Omental fat pad (tissue), 4 donors: ENCODE data around the gene ADCY6. TPM values are rescaled to one million over a fixed set of nuclear protein-coding genes. Genes with fewer than 3 reads are reported as not detected.
"Not testable (repeated sequence)": the region's sequence is repeated elsewhere in the genome, so short reads cannot be mapped to it uniquely, and the experiment has no call there.

ENCODE experiments used
- ATAC-seq: fragments of 150-250 bp; one replicate; pipeline ENCODE4 v1.9.1; 2016; ENCODE audit warnings: mild to moderate bottlenecking, moderate library complexity; ENCODE audit not compliant: low FRiP score
- DNase-seq: peaks from one replicate; pipeline ENCODE4 v3.0.0-alpha.2; 2019; ENCODE audit warnings: low spot score
- CTCF ChIP-seq, 3 donors: fragments of 450-650 bp; IDR thresholded peaks; one replicate each; pipeline ENCODE4 v1.5.1; 2016 to 2017; ENCODE audit warnings: antibody characterized with exemption in 3 of 3, mild to moderate bottlenecking in 3 of 3, moderate library complexity in 2 of 3
- total RNA-seq, 4 donors: library from RNA; depleted of rRNA; stranded (reverse); fragments of >200 nt; gene quantifications; one replicate each; pipeline ENCODE4 v1.1.0, GENCODE V29; 2016

The ADCY6 gene
- total RNA-seq, 4 donors from 2014 or later: 30.9 to 57.1 (median 47.9) TPM

GRCh38 chr12:48750769-48751356 lies 38.0 kb downstream of the ADCY6 start:
- TF ChIP-seq CTCF (IDR thresholded peaks at IDR 0.05): no peak
- ATAC-seq (no peak), DNase-seq (no peak)

GRCh38 chr12:48750215-48750614 lies 38.7 kb downstream of the ADCY6 start:
- ATAC-seq (no peak), DNase-seq (no peak)
- TF ChIP-seq CTCF (IDR thresholded peaks at IDR 0.05): no peak

GRCh38 chr12:48744251-48745008 lies 44.5 kb downstream of the ADCY6 start:
- ATAC-seq: no peak
- no peak for DNase-seq
- TF ChIP-seq CTCF (IDR thresholded peaks at IDR 0.05): no peak

- no peak for DNase-seq
- no peak for TF ChIP-seq CTCF (IDR thresholded peaks at IDR 0.05)
- no peak for ATAC-seq
Observed at GRCh38 chr12:48739618-48740269, 49.1 kb downstream of the ADCY6 start.

- DNase-seq: no peak
- no peak for ATAC-seq
- TF ChIP-seq CTCF (IDR thresholded peaks at IDR 0.05): no peak
Observed at GRCh38 chr12:48736456-48736855, 52.4 kb downstream of the ADCY6 start.

GRCh38 chr12:48728807-48729206 lies 60.1 kb downstream of the ADCY6 start:
- DNase-seq: no peak
- no peak for ATAC-seq
- TF ChIP-seq CTCF (IDR thresholded peaks at IDR 0.05): no peak

GRCh38 chr12:48720737-48721136 lies 68.2 kb downstream of the ADCY6 start:
- ATAC-seq, DNase-seq: not testable (repeated sequence)

GRCh38 chr12:48720171-48720570 lies 68.7 kb downstream of the ADCY6 start:
- not testable (repeated sequence) for ATAC-seq, DNase-seq

- not testable (repeated sequence) for ATAC-seq
Observed at GRCh38 chr12:48719002-48719401, 69.9 kb downstream of the ADCY6 start.

More at GRCh38 chr12:48719002-48719401, 69.9 kb downstream of the ADCY6 start:
- not testable (repeated sequence) for DNase-seq
